ENCODE results near the gene LUC7L2. TPM values are rescaled to one million over a fixed set of nuclear protein-coding genes. Genes with fewer than 3 reads are reported as not detected.
"Not testable (repeated sequence)": the region's sequence is repeated elsewhere in the genome, so short reads cannot be mapped to it uniquely, and the experiment has no call there.

LUC7L2 gene
- total RNA-seq, 1 donor from 2014 or later: 87.8 TPM

DNA sequence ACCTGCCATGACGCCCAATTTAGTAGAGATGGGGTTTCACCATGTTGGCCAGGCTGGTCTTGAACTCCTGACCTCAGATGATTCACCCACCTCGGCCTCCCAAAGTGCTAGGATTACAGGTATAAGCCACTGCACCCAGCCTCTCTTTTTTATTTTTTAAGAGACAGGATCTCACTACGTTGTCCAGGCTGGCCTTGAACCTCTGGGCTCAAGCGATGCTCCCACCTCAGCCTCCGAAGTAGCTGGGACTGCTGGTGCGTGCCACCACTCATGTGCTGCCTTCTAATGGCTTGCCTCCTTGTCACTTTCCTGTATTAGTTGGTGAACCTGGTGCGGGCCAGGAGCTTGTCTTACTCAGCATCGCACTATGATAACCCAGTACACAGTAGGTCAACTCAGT is 96.8 kb downstream of the LUC7L2 start:
- Mint-ChIP-seq H3K4me3 (ENCODE audit: unreplicated experiment) (no peak overlapping the region), H3K9me3 (ENCODE audit: unreplicated experiment) (peaks cover 4% of the 10 kb centered on the region), H3K27ac (ENCODE audit: unreplicated experiment) (no peak overlapping the region), H3K4me1 (ENCODE audit: low read depth, unreplicated experiment) (peaks cover 9% of the 10 kb centered on the region), H3K27me3 (ENCODE audit: low read depth, unreplicated experiment) (peaks cover 1% of the 10 kb centered on the region), H3K36me3 (ENCODE audit: low read depth, unreplicated experiment) (no peaks in the 10 kb centered on the region)
- no peaks in the 10 kb centered on the region for H3K79me2 ChIP-seq (ENCODE audit: insufficient read depth, low read length)
- no peak for DNase-seq (ENCODE audit: low read depth)
- no peaks in the 10 kb centered on the region for H3K9me3 ChIP-seq (ENCODE audit: insufficient read depth, low read depth, low read length)
- H2AFZ ChIP-seq (ENCODE audit: low read depth, low read length): peak overlapping the region; percentile 3
- H3K36me3 ChIP-seq (ENCODE audit: insufficient read depth, low read length): no peaks in the 10 kb centered on the region
- no peak for FAIRE-seq
- H4K20me1 ChIP-seq (ENCODE audit: insufficient read depth, low read length): no peaks in the 10 kb centered on the region
- peaks cover 27% of the 10 kb centered on the region for H3K4me1 ChIP-seq (ENCODE audit: insufficient read depth, low read length)
- H3K4me3 ChIP-seq (ENCODE audit: insufficient read depth, low read depth, low read length): no peak overlapping the region
- no peak overlapping the region for H3K9ac ChIP-seq (ENCODE audit: low read length)
- TF ChIP-seq, protein P1, sequence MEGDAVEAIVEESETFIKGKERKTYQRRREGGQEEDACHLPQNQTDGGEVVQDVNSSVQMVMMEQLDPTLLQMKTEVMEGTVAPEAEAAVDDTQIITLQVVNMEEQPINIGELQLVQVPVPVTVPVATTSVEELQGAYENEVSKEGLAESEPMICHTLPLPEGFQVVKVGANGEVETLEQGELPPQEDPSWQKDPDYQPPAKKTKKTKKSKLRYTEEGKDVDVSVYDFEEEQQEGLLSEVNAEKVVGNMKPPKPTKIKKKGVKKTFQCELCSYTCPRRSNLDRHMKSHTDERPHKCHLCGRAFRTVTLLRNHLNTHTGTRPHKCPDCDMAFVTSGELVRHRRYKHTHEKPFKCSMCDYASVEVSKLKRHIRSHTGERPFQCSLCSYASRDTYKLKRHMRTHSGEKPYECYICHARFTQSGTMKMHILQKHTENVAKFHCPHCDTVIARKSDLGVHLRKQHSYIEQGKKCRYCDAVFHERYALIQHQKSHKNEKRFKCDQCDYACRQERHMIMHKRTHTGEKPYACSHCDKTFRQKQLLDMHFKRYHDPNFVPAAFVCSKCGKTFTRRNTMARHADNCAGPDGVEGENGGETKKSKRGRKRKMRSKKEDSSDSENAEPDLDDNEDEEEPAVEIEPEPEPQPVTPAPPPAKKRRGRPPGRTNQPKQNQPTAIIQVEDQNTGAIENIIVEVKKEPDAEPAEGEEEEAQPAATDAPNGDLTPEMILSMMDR (IDR thresholded peaks at IDR 0.05; ENCODE audit: insufficient read depth, low read depth, low read length): no peak
- no peak for TF ChIP-seq EZH2 (IDR thresholded peaks at IDR 0.05; ENCODE audit: insufficient read depth, low read length)
- no peaks in the 10 kb centered on the region for H3K27me3 ChIP-seq (ENCODE audit: insufficient read depth, low read length)
- H3K27ac ChIP-seq (ENCODE audit: low read depth, low read length): no peak overlapping the region
- H3K4me2 ChIP-seq (ENCODE audit: low read length): no peak overlapping the region

DNA sequence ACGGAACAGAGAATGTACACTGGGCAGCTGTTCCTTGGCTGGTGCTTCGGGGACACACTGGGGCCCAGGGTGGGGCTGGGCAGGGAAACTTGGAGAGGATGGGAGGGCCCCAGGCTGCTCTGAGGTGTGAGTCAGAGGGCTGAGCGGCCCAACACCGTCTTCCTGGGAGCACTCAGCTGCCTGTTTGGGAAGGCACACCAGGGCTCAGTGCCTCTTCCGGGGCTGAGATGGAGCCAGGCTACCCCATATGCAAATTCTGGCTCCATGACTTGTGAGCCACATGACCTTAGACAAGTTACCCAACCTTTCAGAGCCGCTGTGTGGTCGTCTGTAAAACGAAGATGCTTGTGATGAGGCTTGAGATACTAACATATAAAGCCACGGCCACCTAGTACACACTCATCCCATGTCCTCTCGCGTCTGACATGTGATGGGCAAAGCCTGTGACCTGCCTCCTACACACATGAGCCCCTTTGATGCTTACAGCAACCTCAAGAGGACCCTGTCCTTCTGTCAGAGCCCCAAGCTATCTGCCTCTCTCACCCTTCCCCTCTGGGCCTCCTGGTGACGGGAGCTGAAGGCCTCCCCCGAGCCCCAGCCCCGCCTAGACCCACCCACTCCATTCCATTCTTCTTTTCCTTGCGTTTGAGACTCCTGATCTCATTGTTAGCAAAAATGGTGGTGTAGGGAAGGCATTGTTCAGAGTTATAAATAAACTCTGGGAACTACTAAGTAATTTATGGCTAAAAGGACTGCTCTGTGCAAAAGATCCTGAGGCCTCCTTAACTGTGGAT is 97.7 kb downstream of the LUC7L2 start:
- Histone ChIP-seq H3K27ac (ENCODE audit: low read depth, low read length) (peak overlapping the region; percentile 37), H3K4me2 (ENCODE audit: low read length) (peak overlapping the region; percentile 18), H4K20me1 (ENCODE audit: insufficient read depth, low read length) (no peaks in the 10 kb centered on the region), H3K27me3 (ENCODE audit: insufficient read depth, low read length) (no peaks in the 10 kb centered on the region), H3K9ac (ENCODE audit: low read length) (peak overlapping the region; percentile 33), H3K4me3 (ENCODE audit: insufficient read depth, low read depth, low read length) (no peak overlapping the region), H2AFZ (ENCODE audit: low read depth, low read length) (peak overlapping the region; percentile 51), H3K36me3 (ENCODE audit: insufficient read depth, low read length) (no peaks in the 10 kb centered on the region), H3K79me2 (ENCODE audit: insufficient read depth, low read length) (no peaks in the 10 kb centered on the region), H3K4me1 (ENCODE audit: insufficient read depth, low read length) (peaks cover 24% of the 10 kb centered on the region), H3K9me3 (ENCODE audit: insufficient read depth, low read depth, low read length) (no peaks in the 10 kb centered on the region)
- no peaks in the 10 kb centered on the region for H3K36me3 Mint-ChIP-seq (ENCODE audit: low read depth, unreplicated experiment)
- H3K4me3 Mint-ChIP-seq (ENCODE audit: unreplicated experiment): no peak overlapping the region
- TF ChIP-seq, protein P1 (IDR thresholded peaks at IDR 0.05; ENCODE audit: insufficient read depth, low read depth, low read length): no peak
- TF ChIP-seq EZH2 (IDR thresholded peaks at IDR 0.05; ENCODE audit: insufficient read depth, low read length): no peak
- peaks cover 3% of the 10 kb centered on the region for H3K27me3 Mint-ChIP-seq (ENCODE audit: low read depth, unreplicated experiment)
- H3K4me1 Mint-ChIP-seq (ENCODE audit: low read depth, unreplicated experiment): peaks cover 9% of the 10 kb centered on the region
- H3K9me3 Mint-ChIP-seq (ENCODE audit: unreplicated experiment): peaks cover 7% of the 10 kb centered on the region
- H3K27ac Mint-ChIP-seq (ENCODE audit: unreplicated experiment): no peak overlapping the region
- no peak for FAIRE-seq
- DNase-seq (ENCODE audit: low read depth): peak; percentile 56

DNA sequence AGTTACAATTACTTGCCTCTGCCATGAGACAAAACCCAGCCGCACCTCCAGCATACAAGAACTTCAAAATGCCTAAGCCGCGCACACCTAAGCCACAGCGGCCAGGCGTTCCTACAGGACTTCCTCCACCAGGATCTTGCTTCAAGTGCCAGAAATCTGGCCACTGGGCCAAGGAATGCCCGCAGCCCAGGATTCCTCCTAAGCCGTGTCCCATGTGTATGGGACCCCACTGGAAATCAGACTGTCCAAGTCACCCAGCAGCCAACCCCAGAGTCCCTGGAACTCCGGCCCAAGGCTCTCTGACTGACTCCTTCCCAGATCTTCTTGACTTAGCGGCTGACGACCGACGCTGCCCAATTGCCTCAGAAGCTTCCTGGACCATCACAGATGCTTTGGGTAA is 103.7 kb downstream of the LUC7L2 start:
- not testable (repeated sequence) for H3K4me1 Mint-ChIP-seq (ENCODE audit: low read depth, unreplicated experiment); H3K27ac Mint-ChIP-seq (ENCODE audit: unreplicated experiment); H3K4me1 ChIP-seq (ENCODE audit: insufficient read depth, low read length)

DNA sequence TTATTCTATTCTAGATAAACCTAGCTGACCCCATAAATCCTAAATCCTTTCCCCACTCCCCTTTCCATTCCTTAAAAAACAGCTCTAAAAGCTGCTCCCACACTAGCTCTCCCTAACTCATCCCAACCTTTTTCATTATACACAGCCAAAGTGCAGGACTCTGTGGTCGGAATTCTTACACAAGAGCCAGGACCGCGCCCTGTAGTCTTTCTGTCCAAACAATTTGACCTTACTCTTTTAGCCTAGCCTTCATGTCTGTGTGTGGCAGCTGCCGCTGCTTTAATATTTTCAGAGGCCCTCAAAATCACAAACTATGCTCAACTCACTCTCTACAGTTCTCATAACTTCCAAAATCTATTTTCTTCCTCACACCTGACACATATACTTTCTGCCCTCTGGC is 104.8 kb downstream of the LUC7L2 start:
- H3K79me2 ChIP-seq (ENCODE audit: insufficient read depth, low read length); H3K27me3 ChIP-seq (ENCODE audit: insufficient read depth, low read length); H4K20me1 ChIP-seq (ENCODE audit: insufficient read depth, low read length); FAIRE-seq; H3K36me3 ChIP-seq (ENCODE audit: insufficient read depth, low read length); DNase-seq (ENCODE audit: low read depth); H3K9me3 ChIP-seq (ENCODE audit: insufficient read depth, low read depth, low read length); H3K36me3 Mint-ChIP-seq (ENCODE audit: low read depth, unreplicated experiment); H3K4me1 ChIP-seq (ENCODE audit: insufficient read depth, low read length); H3K4me3 ChIP-seq (ENCODE audit: insufficient read depth, low read depth, low read length); H3K4me1 Mint-ChIP-seq (ENCODE audit: low read depth, unreplicated experiment); H3K27ac Mint-ChIP-seq (ENCODE audit: unreplicated experiment); H3K27me3 Mint-ChIP-seq (ENCODE audit: low read depth, unreplicated experiment); H3K4me3 Mint-ChIP-seq (ENCODE audit: unreplicated experiment); H3K9ac ChIP-seq (ENCODE audit: low read length); H3K27ac ChIP-seq (ENCODE audit: low read depth, low read length); H3K4me2 ChIP-seq (ENCODE audit: low read length); H2AFZ ChIP-seq (ENCODE audit: low read depth, low read length): not testable (repeated sequence)
- peaks cover 20% of the 10 kb centered on the region for H3K9me3 Mint-ChIP-seq (ENCODE audit: unreplicated experiment)

More for the DNA sequence above, 103.7 kb downstream of the LUC7L2 start:
- not testable (repeated sequence) for FAIRE-seq; H3K27ac ChIP-seq (ENCODE audit: low read depth, low read length); H4K20me1 ChIP-seq (ENCODE audit: insufficient read depth, low read length); H3K4me3 ChIP-seq (ENCODE audit: insufficient read depth, low read depth, low read length); DNase-seq (ENCODE audit: low read depth); H3K9ac ChIP-seq (ENCODE audit: low read length); H3K27me3 Mint-ChIP-seq (ENCODE audit: low read depth, unreplicated experiment); H3K4me2 ChIP-seq (ENCODE audit: low read length); H2AFZ ChIP-seq (ENCODE audit: low read depth, low read length); H3K27me3 ChIP-seq (ENCODE audit: insufficient read depth, low read length); H3K4me3 Mint-ChIP-seq (ENCODE audit: unreplicated experiment); H3K79me2 ChIP-seq (ENCODE audit: insufficient read depth, low read length); H3K9me3 ChIP-seq (ENCODE audit: insufficient read depth, low read depth, low read length); H3K36me3 ChIP-seq (ENCODE audit: insufficient read depth, low read length); H3K36me3 Mint-ChIP-seq (ENCODE audit: low read depth, unreplicated experiment)
- H3K9me3 Mint-ChIP-seq (ENCODE audit: unreplicated experiment): peaks cover 20% of the 10 kb centered on the region
